HEK293 (cell line): Measurements from ENCODE around the gene MARCKSL1.

Experiments
- CTCF ChIA-PET: fragments of 350-600 bp; formaldehyde crosslinking; extraction: SDS; loops from one replicate; lab custom pipeline; 2021; ENCODE audit warnings: antibody characterized with exemption; lab: Yijun Ruan, JAX
- POLR2A ChIA-PET: fragments of 300-600 bp; formaldehyde crosslinking; extraction: SDS; loops from one replicate; lab custom pipeline; 2020; ENCODE audit warnings: antibody characterized with exemption, inconsistent platforms; lab: Yijun Ruan, JAX
- H3K27ac ChIP-seq: fragments of 200-500 bp; sonication (Bioruptor generic); 2 replicates; pipeline ENCODE4 v1.5.1; 2014; ENCODE audit warnings: low read depth, low read length, control low read depth, inconsistent platforms; ENCODE audit errors: extremely low read depth
- H3K36me3 ChIP-seq, 2 experiments: fragments of 200-500 bp in 1 of 2; sonication (Bioruptor generic) in 1 of 2; 1 replicate in 1 of 2; 2 replicates in 1 of 2; pipeline ENCODE4 v1.5.1; 2014 to 2017; ENCODE audit warnings: inconsistent platforms in 2 of 2, low read length in 2 of 2; ENCODE audit not compliant: control insufficient read depth in 2 of 2, insufficient read depth in 1 of 2
- H3K4me1 ChIP-seq: fragments of 200-500 bp; sonication (Bioruptor generic); 2 replicates; pipeline ENCODE4 v1.5.1; 2014; ENCODE audit warnings: mild to moderate bottlenecking, low read length, inconsistent platforms; ENCODE audit not compliant: control insufficient read depth, insufficient read depth
- H3K4me3 ChIP-seq: 2 replicates; pipeline ENCODE4 v1.5.1; 2011; ENCODE audit warnings: low read depth, mild to moderate bottlenecking, control low read depth, low read length, moderate library complexity
- H3K9me3 ChIP-seq: fragments of 200-500 bp; sonication (Bioruptor generic); 2 replicates; pipeline ENCODE4 v1.5.1; 2014; ENCODE audit warnings: low read depth, low read length, inconsistent platforms; ENCODE audit not compliant: control insufficient read depth, insufficient read depth
- BCL11A ChIP-seq: fragments of 450-650 bp; formaldehyde crosslinking; IDR thresholded peaks from 2 replicates; pipeline ENCODE4 v1.5.1; 2016; ENCODE audit warnings: low read depth, missing biosample characterization, missing genetic modification characterization
- HOXC10 ChIP-seq: sonication (generic); formaldehyde crosslinking; IDR thresholded peaks from 2 replicates; pipeline ENCODE4 v1.8.1; 2023; ENCODE audit warnings: mild to moderate bottlenecking, missing genetic modification reagents
- HOXD13 ChIP-seq: sonication (generic); formaldehyde crosslinking; IDR thresholded peaks from 2 replicates; pipeline ENCODE4 v1.8.0; 2022; ENCODE audit warnings: missing genetic modification reagents, borderline replicate concordance
- KLF7 ChIP-seq: fragments of 450-650 bp; formaldehyde crosslinking; IDR thresholded peaks from 2 replicates; pipeline ENCODE4 v1.5.1; 2016; ENCODE audit warnings: missing biosample characterization, missing genetic modification characterization, borderline replicate concordance
- OVOL3 ChIP-seq: fragments of 450-650 bp; formaldehyde crosslinking; IDR thresholded peaks from 2 replicates; pipeline ENCODE4 v1.5.1; 2016; ENCODE audit warnings: missing biosample characterization, missing genetic modification characterization
- SETDB1 ChIP-seq: IDR thresholded peaks from one replicate; pipeline ENCODE4 v1.6.1; 2017; ENCODE audit warnings: mild to moderate bottlenecking, low read length, moderate library complexity, mixed read lengths; ENCODE audit not compliant: insufficient read length
- YY1 ChIP-seq: fragments of 450-650 bp; formaldehyde crosslinking; IDR thresholded peaks from 2 replicates; pipeline ENCODE4 v1.5.1; 2018; ENCODE audit warnings: missing biosample characterization, missing genetic modification characterization
- ZFP37 ChIP-seq: fragments of 450-650 bp; formaldehyde crosslinking; IDR thresholded peaks from 2 replicates; pipeline ENCODE4 v1.5.1; 2016; ENCODE audit warnings: missing biosample characterization, missing genetic modification characterization
- ZNF274 ChIP-seq, 2 experiments: fragments of 200-500 bp in 1 of 2; fragments of 450-650 bp in 1 of 2; sonication (Bioruptor generic) in 1 of 2; formaldehyde crosslinking in 1 of 2; IDR thresholded peaks; 2 replicates each; pipeline versions ENCODE4 v1.5.1 to v1.6.1; 2014 to 2016; ENCODE audit warnings: borderline replicate concordance in 1 of 2, inconsistent platforms in 1 of 2, low read length in 1 of 2, missing biosample characterization in 1 of 2, missing genetic modification characterization in 1 of 2
- ZNF292 ChIP-seq: fragments of 450-650 bp; formaldehyde crosslinking; IDR thresholded peaks from 2 replicates; pipeline ENCODE4 v1.5.1; 2016; ENCODE audit warnings: low read depth, missing biosample characterization, missing genetic modification characterization, borderline replicate concordance
- ZNF311 ChIP-seq: fragments of 450-650 bp; formaldehyde crosslinking; IDR thresholded peaks from 2 replicates; pipeline ENCODE4 v1.5.1; 2017; ENCODE audit warnings: missing biosample characterization, missing genetic modification characterization, borderline replicate concordance
- ZNF37A ChIP-seq: fragments of 450-650 bp; IDR thresholded peaks from 2 replicates; pipeline ENCODE4 v1.5.1; 2018; ENCODE audit warnings: missing biosample characterization, missing genetic modification characterization
- ZNF501 ChIP-seq: fragments of 450-650 bp; formaldehyde crosslinking; IDR thresholded peaks from 2 replicates; pipeline ENCODE4 v1.5.1; 2016; ENCODE audit warnings: missing biosample characterization, missing genetic modification characterization
- ZNF518A ChIP-seq: fragments of 450-650 bp; formaldehyde crosslinking; conservative IDR thresholded peaks from 2 replicates; pipeline ENCODE4 v1.5.1; 2016; ENCODE audit warnings: low read depth, missing biosample characterization, missing genetic modification characterization
- ZNF549 ChIP-seq: fragments of 450-650 bp; IDR thresholded peaks from 2 replicates; pipeline ENCODE4 v1.5.1; 2018; ENCODE audit warnings: missing biosample characterization, missing genetic modification characterization, mild to moderate bottlenecking, inconsistent platforms, moderate library complexity
- ZNF561 ChIP-seq: fragments of 450-650 bp; IDR thresholded peaks from 2 replicates; pipeline ENCODE4 v1.5.1; 2018; ENCODE audit warnings: missing biosample characterization, missing genetic modification characterization, borderline replicate concordance
- ZNF596 ChIP-seq: fragments of 450-650 bp; IDR thresholded peaks from 2 replicates; pipeline ENCODE4 v1.5.0; 2018; ENCODE audit warnings: missing biosample characterization, mild to moderate bottlenecking, missing genetic modification characterization, moderate library complexity
- ZNF645 ChIP-seq: fragments of 450-650 bp; formaldehyde crosslinking; IDR thresholded peaks from 2 replicates; pipeline ENCODE4; 2016; ENCODE audit warnings: missing biosample characterization, missing genetic modification characterization
- ZNF76 ChIP-seq: fragments of 450-650 bp; formaldehyde crosslinking; IDR thresholded peaks from 2 replicates; pipeline ENCODE4; 2016; ENCODE audit warnings: low read depth, missing biosample characterization, missing genetic modification characterization, borderline replicate concordance
- ZNF837 ChIP-seq: fragments of 450-650 bp; formaldehyde crosslinking; IDR thresholded peaks from 2 replicates; pipeline ENCODE4 v1.5.1; 2016; ENCODE audit warnings: missing biosample characterization, missing genetic modification characterization
- ZSCAN30 ChIP-seq: fragments of 450-650 bp; IDR thresholded peaks from 2 replicates; pipeline ENCODE4 v1.5.1; 2018; ENCODE audit warnings: missing biosample characterization, mild to moderate bottlenecking, missing genetic modification characterization, moderate library complexity
- TF ChIP-seq, protein P1 (sequence below): IDR thresholded peaks from 2 replicates; pipeline ENCODE4 v1.6.1; 2011; ENCODE audit warnings: mild to moderate bottlenecking, low read depth, low read length, borderline replicate concordance
- TF ChIP-seq, protein P2 (sequence below): fragments of 450-650 bp; formaldehyde crosslinking; IDR thresholded peaks from 2 replicates; pipeline ENCODE4 v1.5.1; 2016; ENCODE audit warnings: missing biosample characterization, missing genetic modification characterization, borderline replicate concordance

MARCKSL1 gene

GRCh38 chr1:32376199-32376598 lies 40.2 kb upstream of the MARCKSL1 start (continued):
- TF ChIP-seq BCL11A (no peak), HOXC10 (CRISPR knock-in tag) (no peak), OVOL3 (tag by site-specific recombination) (no peak), ZNF76 (tag by site-specific recombination) (no peak), ZFP37 (tag by site-specific recombination) (no peak), ZNF596 (tag by site-specific recombination) (no peak), ZNF501 (no peak), ZNF518A (tag by site-specific recombination) (no peak)
- TF ChIP-seq, all 188 proteins: peak for 0

- Histone ChIP-seq H3K27ac (no peak overlapping the region), H3K9me3 (no peaks in the 10 kb centered on the region), H3K4me3 (no peak overlapping the region), H3K36me3 (peaks cover 27 to 94% of the 10 kb centered on the region in 2 experiments; a peak in 2 of 3 replicates), H3K4me1 (no peaks in the 10 kb centered on the region)
- TF ChIP-seq ZNF549 (no peak), YY1 (no peak), ZNF37A (tag by site-specific recombination) (no peak), ZSCAN30 (tag by site-specific recombination) (no peak), ZNF645 (no peak), HOXD13 (no peak), KLF7 (tag by site-specific recombination) (no peak), ZNF274 (IDR thresholded peaks at IDR 0.05; ENCODE audit: low read length) (no peak), ZNF274 (tag by site-specific recombination; IDR thresholded peaks at IDR 0.05; ENCODE audit: borderline replicate concordance) (no peak), ZNF837 (no peak), ZNF561 (tag by site-specific recombination) (no peak), ZNF311 (tag by site-specific recombination) (no peak), ZNF292 (tag by site-specific recombination) (no peak), SETDB1 (no peak)
- TF ChIP-seq, protein P1, sequence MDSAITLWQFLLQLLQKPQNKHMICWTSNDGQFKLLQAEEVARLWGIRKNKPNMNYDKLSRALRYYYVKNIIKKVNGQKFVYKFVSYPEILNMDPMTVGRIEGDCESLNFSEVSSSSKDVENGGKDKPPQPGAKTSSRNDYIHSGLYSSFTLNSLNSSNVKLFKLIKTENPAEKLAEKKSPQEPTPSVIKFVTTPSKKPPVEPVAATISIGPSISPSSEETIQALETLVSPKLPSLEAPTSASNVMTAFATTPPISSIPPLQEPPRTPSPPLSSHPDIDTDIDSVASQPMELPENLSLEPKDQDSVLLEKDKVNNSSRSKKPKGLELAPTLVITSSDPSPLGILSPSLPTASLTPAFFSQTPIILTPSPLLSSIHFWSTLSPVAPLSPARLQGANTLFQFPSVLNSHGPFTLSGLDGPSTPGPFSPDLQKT, result no peak
- TF ChIP-seq, protein P2, sequence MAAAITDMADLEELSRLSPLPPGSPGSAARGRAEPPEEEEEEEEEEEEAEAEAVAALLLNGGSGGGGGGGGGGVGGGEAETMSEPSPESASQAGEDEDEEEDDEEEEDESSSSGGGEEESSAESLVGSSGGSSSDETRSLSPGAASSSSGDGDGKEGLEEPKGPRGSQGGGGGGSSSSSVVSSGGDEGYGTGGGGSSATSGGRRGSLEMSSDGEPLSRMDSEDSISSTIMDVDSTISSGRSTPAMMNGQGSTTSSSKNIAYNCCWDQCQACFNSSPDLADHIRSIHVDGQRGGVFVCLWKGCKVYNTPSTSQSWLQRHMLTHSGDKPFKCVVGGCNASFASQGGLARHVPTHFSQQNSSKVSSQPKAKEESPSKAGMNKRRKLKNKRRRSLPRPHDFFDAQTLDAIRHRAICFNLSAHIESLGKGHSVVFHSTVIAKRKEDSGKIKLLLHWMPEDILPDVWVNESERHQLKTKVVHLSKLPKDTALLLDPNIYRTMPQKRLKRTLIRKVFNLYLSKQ (tag by site-specific recombination), result no peak
- POLR2A ChIA-PET, result no interaction called here
- CTCF ChIA-PET, result interaction anchor here (0.5 to 0.6 kb wide), 2 partner anchors 21 to 159 kb away, joined by 3 read pairs; no protein-coding TSS in a partner anchor
These were observed 38.1 kb upstream of the MARCKSL1 start for GRCh38 chr1:32373996-32374592.
